HCT116 (cell line): ENCODE results near the gene WDR45. TPM values are rescaled to one million over a fixed set of nuclear protein-coding genes. Genes with fewer than 3 reads are reported as not detected.

ENCODE experiments used
- ATAC-seq: fragments of 200-7000 bp; cut with Tn5 transposase; 2 replicates; pipeline ENCODE4 v1.9.1; 2020; ENCODE audit warnings: mild to moderate bottlenecking, moderate library complexity
- BruUV-seq: library from RNA; stranded (reverse); fragments of 400-500 nt; replicated peaks from 2 replicates; lab custom pipeline; 2021; lab: Mats Ljungman, UMichigan
- CTCF ChIA-PET: fragments of 300-600 bp; sonication (Branson Sonifier 250); formaldehyde crosslinking; loops from one replicate; lab custom pipeline; 2021; ENCODE audit warnings: antibody characterized with exemption; lab: Charles Lee
- POLR2A ChIA-PET: fragments of 300-600, 350-600 bp; sonication (Branson Sonifier 250); formaldehyde crosslinking; loops from one replicate; lab custom pipeline; 2021; ENCODE audit warnings: antibody characterized with exemption; lab: Charles Lee
- RAD21 ChIA-PET, 2 experiments: fragments of 300-600 bp; sonication (Branson Sonifier 250); formaldehyde crosslinking; loops; one replicate each; lab custom pipeline; 2023; ENCODE audit warnings: low total read pairs in 2 of 2; ENCODE audit not compliant: uncharacterized antibody in 2 of 2, unreplicated experiment in 2 of 2, low non-redundant PET in 1 of 2; lab: Charles Lee
- DNase-seq: peaks from one replicate; pipeline ENCODE4 v3.0.0-alpha.2; 2010; ENCODE audit warnings: low read depth, low spot score
- H2AFZ ChIP-seq: fragments of 200-600 bp; shearing (Covaris generic), sonication (generic); 2 replicates; pipeline ENCODE4 v1.6.1; 2017; ENCODE audit warnings: low read depth, mixed run types, mixed read lengths, antibody characterized with exemption, low read length; ENCODE audit not compliant: poor library complexity, severe bottlenecking
- H3K27ac ChIP-seq: 2 replicates; pipeline ENCODE4 v1.5.1; 2012; ENCODE audit warnings: low read depth, low read length
- H3K27me3 ChIP-seq: fragments of 200-600 bp; sonication (generic); 2 replicates; pipeline ENCODE4 v1.6.1; 2016; ENCODE audit warnings: mixed run types, low read length, mixed read lengths; ENCODE audit not compliant: insufficient read depth
- H3K36me3 ChIP-seq, 2 experiments: fragments of 200-500 bp in 1 of 2; fragments of 200-600 bp in 1 of 2; sonication (Bioruptor generic) in 1 of 2; sonication (generic) in 1 of 2; 2 replicates each; pipeline versions ENCODE4 v1.5.1 to v1.6.1; 2014 to 2016; ENCODE audit warnings: low read length in 2 of 2, inconsistent platforms in 1 of 2, mixed read lengths in 1 of 2, mixed run types in 1 of 2; ENCODE audit not compliant: insufficient read depth in 2 of 2, control insufficient read depth in 1 of 2
- H3K4me1 ChIP-seq, 2 experiments: fragments of 200-600 bp in 1 of 2; sonication (generic) in 1 of 2; 2 replicates each; pipeline versions ENCODE4 v1.5.1 to v1.6.1; 2012 to 2017; ENCODE audit warnings: low read length in 2 of 2, inconsistent platforms in 1 of 2, mild to moderate bottlenecking in 1 of 2, mixed read lengths in 1 of 2, mixed run types in 1 of 2, moderate library complexity in 1 of 2; ENCODE audit not compliant: insufficient read depth in 2 of 2, control insufficient read depth in 1 of 2
- H3K4me2 ChIP-seq: fragments of 200-600 bp; sonication (generic); 2 replicates; pipeline ENCODE4 v1.6.1; 2017; ENCODE audit warnings: mixed run types, low read length, mixed read lengths
- H3K4me3 ChIP-seq, 2 experiments: fragments of 200-600 bp in 1 of 2; sonication (generic) in 1 of 2; replicated peaks in 1 of 2; 2 replicates each; pipeline ENCODE4 v1.5.1; 2011 to 2016; ENCODE audit warnings: low read length in 2 of 2, control low read depth in 1 of 2, low read depth in 1 of 2, mild to moderate bottlenecking in 1 of 2, mixed read lengths in 1 of 2, mixed run types in 1 of 2
- H3K79me2 ChIP-seq: fragments of 200-600 bp; sonication (generic); 2 replicates; pipeline ENCODE4 v1.6.1; 2017; ENCODE audit warnings: mild to moderate bottlenecking, mixed run types, low read length, moderate library complexity, mixed read lengths; ENCODE audit not compliant: insufficient read depth
- H3K9ac ChIP-seq: fragments of 200-600 bp; sonication (generic); 2 replicates; pipeline ENCODE4 v1.6.1; 2016; ENCODE audit warnings: low read length, mixed read lengths
- H3K9me2 ChIP-seq: fragments of 200-600 bp; sonication (generic), shearing (Covaris generic); 2 replicates; pipeline ENCODE4 v1.6.1; 2017; ENCODE audit warnings: mixed run types, mild to moderate bottlenecking, moderate library complexity; ENCODE audit not compliant: insufficient read depth
- H3K9me3 ChIP-seq, 2 experiments: fragments of 200-500 bp in 1 of 2; fragments of 200-600 bp in 1 of 2; sonication (Bioruptor generic) in 1 of 2; sonication (generic) in 1 of 2; 2 replicates each; pipeline ENCODE4 v1.6.1; 2014 to 2017; ENCODE audit warnings: low read length in 2 of 2, mixed read lengths in 2 of 2, inconsistent platforms in 1 of 2, low read depth in 1 of 2, mild to moderate bottlenecking in 1 of 2, mixed run types in 1 of 2, moderate library complexity in 1 of 2; ENCODE audit not compliant: control insufficient read depth in 1 of 2, insufficient read depth in 1 of 2
- H4K20me1 ChIP-seq: fragments of 200-600 bp; sonication (generic), shearing (Covaris generic); 2 replicates; pipeline ENCODE4 v1.6.1; 2017; ENCODE audit warnings: mixed run types, mild to moderate bottlenecking, moderate library complexity; ENCODE audit not compliant: insufficient read depth
- ATF3 ChIP-seq: IDR thresholded peaks from 2 replicates; pipeline ENCODE4 v1.6.1; 2012
- CBX3 ChIP-seq: IDR thresholded peaks from 2 replicates; pipeline ENCODE4 v1.6.1; 2012; ENCODE audit warnings: low read depth
- EGR1 ChIP-seq: IDR thresholded peaks from 2 replicates; pipeline ENCODE4 v1.6.1; 2012; ENCODE audit warnings: low read depth
- ELF1 ChIP-seq: IDR thresholded peaks from 2 replicates; pipeline ENCODE4 v1.6.1; 2012; ENCODE audit warnings: low read depth, borderline replicate concordance
- EZH2 ChIP-seq: fragments of 200-600 bp; sonication (generic); IDR thresholded peaks from 2 replicates; pipeline ENCODE4 v1.6.1; 2017; ENCODE audit warnings: antibody characterized with exemption, mixed run types
- FOSL1 ChIP-seq: IDR thresholded peaks from 2 replicates; pipeline ENCODE4 v1.6.1; 2012; ENCODE audit warnings: low read depth
- MAX ChIP-seq: IDR thresholded peaks from 2 replicates; pipeline ENCODE4 v1.6.1; 2012
- SIN3A ChIP-seq: IDR thresholded peaks from 2 replicates; pipeline ENCODE4 v1.6.1; 2012; ENCODE audit warnings: low read depth
- SP1 ChIP-seq: IDR thresholded peaks from 2 replicates; pipeline ENCODE4 v1.6.1; 2012; ENCODE audit warnings: low read depth
- SRF ChIP-seq: IDR thresholded peaks from 2 replicates; pipeline ENCODE4 v1.6.1; 2012; ENCODE audit warnings: low read depth
- ZFX ChIP-seq: fragments of 450-650 bp; IDR thresholded peaks from 2 replicates; pipeline ENCODE4 v1.6.1; 2017
- intact Hi-C: fragments of 100-400 bp; cut with micrococcal nuclease; formaldehyde crosslinking; loops from 2 replicates; pipeline ENCODE4 v1.10.0; 2022
- total RNA-seq: library from RNA; stranded (reverse); gene quantifications from one replicate; pipeline ENCODE4 v1.2.1, GENCODE V29; 2021; ENCODE audit not compliant: unreplicated experiment

Gene WDR45
- total RNA-seq, 1 experiment from 2014 or later: 41.7 TPM

GRCh38 chrX:49066690-49067089 lies 13.0 kb downstream of the WDR45 start:
- no peaks in the 10 kb centered on the region for H3K79me2 ChIP-seq
- H2AFZ ChIP-seq: no peak overlapping the region
- H4K20me1 ChIP-seq: no peaks in the 10 kb centered on the region
- POLR2A ChIA-PET: no interaction called here
- no peak overlapping the region for H3K4me2 ChIP-seq
- no peak overlapping the region for H3K9ac ChIP-seq
- DNase-seq (no peak), ATAC-seq (no peak)
- no peaks in the 10 kb centered on the region for H3K9me2 ChIP-seq
- no TSS peak for BruUV-seq
- no peak overlapping the region for H3K4me3 ChIP-seq
- no peaks in the 10 kb centered on the region for H3K27me3 ChIP-seq
- TF ChIP-seq CBX3 (no peak), FOSL1 (no peak)
- no peaks in the 10 kb centered on the region for H3K4me1 ChIP-seq
- H3K27ac ChIP-seq: no peak overlapping the region
- no peaks in the 10 kb centered on the region for H3K36me3 ChIP-seq
- RAD21 ChIA-PET: no interaction called here
- no peaks in the 10 kb centered on the region for H3K9me3 ChIP-seq
- intact Hi-C loops: no loop called here
- CTCF ChIA-PET: no interaction called here

- H3K4me1 ChIP-seq: no peaks in the 10 kb centered on the region
- H3K9ac ChIP-seq: no peak overlapping the region
- no peaks in the 10 kb centered on the region for H3K27me3 ChIP-seq
- H3K4me2 ChIP-seq: no peak overlapping the region
- POLR2A ChIA-PET: no interaction called here
- no peaks in the 10 kb centered on the region for H3K9me2 ChIP-seq
- no peak overlapping the region for H3K4me3 ChIP-seq
- RAD21 ChIA-PET: no interaction called here
- no peak overlapping the region for H3K27ac ChIP-seq
- no peak for TF ChIP-seq ZFX
- no peak for TF ChIP-seq SRF
- no peak for TF ChIP-seq MAX
- TF ChIP-seq ELF1: no peak
- no peak for TF ChIP-seq SP1
- no peak for TF ChIP-seq ATF3
- TF ChIP-seq EGR1: no peak
- TF ChIP-seq SIN3A: no peak
- TF ChIP-seq EZH2: no peak
- intact Hi-C loops: no loop called here
- H3K9me3 ChIP-seq: no peaks in the 10 kb centered on the region
- BruUV-seq: no TSS peak
- H4K20me1 ChIP-seq: no peaks in the 10 kb centered on the region
- no peak overlapping the region for H2AFZ ChIP-seq
- no peaks in the 10 kb centered on the region for H3K79me2 ChIP-seq
- ATAC-seq (no peak), DNase-seq (no peak)
- CTCF ChIA-PET: no interaction called here
- H3K36me3 ChIP-seq: no peaks in the 10 kb centered on the region
These were observed 13.4 kb downstream of the WDR45 start for GRCh38 chrX:49066278-49066677.
